H1 (cell line): ENCODE measurements around the gene DAND5. TPM values are rescaled to one million over a fixed set of nuclear protein-coding genes. Genes with fewer than 3 reads are reported as not detected.

Experiments
- CTCF ChIA-PET: fragments of 300-600 bp; sonication (Branson Sonifier 250); formaldehyde crosslinking; loops from one replicate; lab custom pipeline; 2021; ENCODE audit not compliant: partially characterized antibody; lab: Charles Lee
- POLR2A ChIA-PET: fragments of 300-600 bp; sonication (Branson Sonifier 250); formaldehyde crosslinking; loops from one replicate; lab custom pipeline; 2021; ENCODE audit warnings: inconsistent platforms; ENCODE audit not compliant: partially characterized antibody; lab: Charles Lee
- DNase-seq, 2 experiments: peaks; one replicate each; pipeline versions ENCODE4 v3.0.0 to v3.0.0-alpha.2; 2010 to 2022; ENCODE audit warnings: low spot score in 2 of 2, low read depth in 1 of 2, mixed read lengths in 1 of 2
- FAIRE-seq: peaks from 2 replicates; lab custom pipeline; 2011; peaks lifted over from hg19 to GRCh38; lab: Jason Lieb, UNC
- H2AFZ ChIP-seq: 2 replicates; pipeline ENCODE4 v1.8.1; 2012; ENCODE audit warnings: low read length, inconsistent platforms
- H2AK5ac ChIP-seq: 2 replicates; pipeline ENCODE4 v1.6.1; 2013; ENCODE audit warnings: low read depth, low read length
- H2BK120ac ChIP-seq: replicated peaks from 2 replicates; pipeline ENCODE3; 2013; ENCODE audit warnings: low read depth, low read length, inconsistent platforms
- H2BK12ac ChIP-seq: 2 replicates; pipeline ENCODE4 v1.6.1; 2013; ENCODE audit warnings: low read depth, low read length
- H2BK15ac ChIP-seq: 2 replicates; pipeline ENCODE4 v1.6.1; 2013; ENCODE audit warnings: low read length
- H2BK20ac ChIP-seq: 2 replicates; pipeline ENCODE4 v1.6.1; 2013; ENCODE audit warnings: low read length
- H2BK5ac ChIP-seq: 2 replicates; pipeline ENCODE4 v1.6.1; 2013; ENCODE audit warnings: low read depth, low read length
- H3K14ac ChIP-seq: 2 replicates; pipeline ENCODE4 v1.6.1; 2013; ENCODE audit warnings: inconsistent platforms; ENCODE audit not compliant: insufficient read length
- H3K18ac ChIP-seq: 2 replicates; pipeline ENCODE4 v1.6.1; 2013; ENCODE audit warnings: low read length; ENCODE audit errors: extremely low read depth
- H3K23ac ChIP-seq: 2 replicates; pipeline ENCODE4 v1.6.1; 2013; ENCODE audit warnings: inconsistent platforms; ENCODE audit not compliant: insufficient read length
- H3K23me2 ChIP-seq: 2 replicates; pipeline ENCODE4 v1.6.1; 2013; ENCODE audit warnings: low read depth, low read length
- H3K27ac ChIP-seq: 2 replicates; pipeline ENCODE4 v1.6.1; 2011; ENCODE audit warnings: low read depth, low read length, inconsistent platforms
- H3K27me3 ChIP-seq, 4 experiments: replicated peaks in 1 of 4; 1 replicate in 1 of 4; 2 replicates in 3 of 4; pipeline versions ENCODE4 v1.6.1 to v1.8.1; 2011 to 2013; ENCODE audit warnings: low read length in 3 of 4, mild to moderate bottlenecking in 3 of 4, inconsistent platforms in 2 of 4, mixed read lengths in 2 of 4, moderate library complexity in 1 of 4; ENCODE audit not compliant: control insufficient read depth in 3 of 4, insufficient read depth in 3 of 4; ENCODE audit errors: extremely low read depth in 1 of 4
- H3K36me3 ChIP-seq, 4 experiments: 2 replicates each; pipeline versions ENCODE4 v1.6.1 to v1.8.1; 2011 to 2013; ENCODE audit warnings: mild to moderate bottlenecking in 4 of 4, low read length in 3 of 4, moderate library complexity in 2 of 4, control low read depth in 1 of 4, inconsistent platforms in 1 of 4; ENCODE audit not compliant: insufficient read depth in 4 of 4, control insufficient read depth in 2 of 4
- H3K4ac ChIP-seq: replicated peaks from 2 replicates; pipeline ENCODE3; 2013; ENCODE audit warnings: low read length, low read depth, mixed read lengths, inconsistent platforms; ENCODE audit not compliant: insufficient read length
- H3K4me1 ChIP-seq, 4 experiments: replicated peaks in 1 of 4; 1 replicate in 1 of 4; 2 replicates in 3 of 4; pipeline versions ENCODE4 v1.6.1 to v1.8.1; 2011 to 2013; ENCODE audit warnings: low read length in 3 of 4, inconsistent platforms in 2 of 4, mixed read lengths in 1 of 4; ENCODE audit not compliant: insufficient read depth in 4 of 4, control insufficient read depth in 3 of 4
- H3K4me2 ChIP-seq, 2 experiments: 2 replicates each; pipeline versions ENCODE4 v1.6.1 to v1.8.1; 2011 to 2013; ENCODE audit warnings: low read depth in 2 of 2, low read length in 2 of 2, control low read depth in 1 of 2, inconsistent platforms in 1 of 2, mild to moderate bottlenecking in 1 of 2; ENCODE audit not compliant: insufficient read depth in 1 of 2
- H3K4me3 ChIP-seq, 4 experiments: fragments of 200-600, 300-600 bp in 1 of 4; sonication (generic), shearing (Covaris generic), sonication (Bioruptor Twin) in 1 of 4; 2 replicates each; pipeline versions ENCODE4 v1.5.1 to v1.8.1; 2011 to 2016; ENCODE audit warnings: low read length in 4 of 4, low read depth in 3 of 4, control low read depth in 2 of 4, inconsistent platforms in 2 of 4, mild to moderate bottlenecking in 2 of 4, mixed read lengths in 1 of 4, moderate library complexity in 1 of 4; ENCODE audit not compliant: insufficient read depth in 2 of 4; ENCODE audit errors: extremely low read depth in 1 of 4
- H3K56ac ChIP-seq: replicated peaks from 2 replicates; pipeline ENCODE3; 2013; ENCODE audit warnings: low read depth, mild to moderate bottlenecking, mixed read lengths, low read length, inconsistent platforms; ENCODE audit not compliant: insufficient read length
- H3K79me1 ChIP-seq: 2 replicates; pipeline ENCODE4 v1.6.1; 2013; ENCODE audit warnings: low read depth, low read length, control low read depth
- H3K79me2 ChIP-seq, 2 experiments: 2 replicates each; pipeline versions ENCODE4 v1.6.1 to v1.8.1; 2012 to 2013; ENCODE audit warnings: low read length in 2 of 2, mild to moderate bottlenecking in 2 of 2, inconsistent platforms in 1 of 2; ENCODE audit not compliant: insufficient read depth in 2 of 2, control insufficient read depth in 1 of 2
- H3K9ac ChIP-seq, 4 experiments: replicated peaks in 1 of 4; 1 replicate in 1 of 4; 2 replicates in 3 of 4; pipeline versions ENCODE4 v1.6.1 to v1.8.1; 2011 to 2013; ENCODE audit warnings: low read depth in 3 of 4, low read length in 3 of 4, control low read depth in 2 of 4, mild to moderate bottlenecking in 2 of 4, moderate library complexity in 2 of 4, inconsistent platforms in 1 of 4; ENCODE audit errors: extremely low read depth in 1 of 4
- H3K9me3 ChIP-seq, 2 experiments: 2 replicates each; pipeline versions ENCODE4 v1.6.1 to v1.8.1; 2012 to 2013; ENCODE audit warnings: mild to moderate bottlenecking in 2 of 2, moderate library complexity in 2 of 2, control low read depth in 1 of 2, inconsistent platforms in 1 of 2, low read depth in 1 of 2, low read length in 1 of 2, mixed read lengths in 1 of 2; ENCODE audit not compliant: insufficient read depth in 2 of 2
- H4K20me1 ChIP-seq, 2 experiments: replicated peaks in 1 of 2; 2 replicates each; pipeline versions ENCODE3 to v1.8.1; 2011 to 2013; ENCODE audit warnings: inconsistent platforms in 2 of 2, low read length in 2 of 2, mild to moderate bottlenecking in 1 of 2; ENCODE audit not compliant: insufficient read depth in 2 of 2, control insufficient read depth in 1 of 2
- H4K5ac ChIP-seq: 2 replicates; pipeline ENCODE4 v1.6.1; 2013; ENCODE audit warnings: low read length, low read depth, mixed read lengths, inconsistent platforms; ENCODE audit not compliant: insufficient read length
- H4K8ac ChIP-seq: 2 replicates; pipeline ENCODE4 v1.8.0; 2013; ENCODE audit warnings: mild to moderate bottlenecking, moderate library complexity, low read length, inconsistent platforms; ENCODE audit not compliant: insufficient read depth; ENCODE audit errors: extremely low read depth
- H4K91ac ChIP-seq: replicated peaks from 2 replicates; pipeline ENCODE3; 2013; ENCODE audit warnings: low read length, mixed read lengths, inconsistent platforms; ENCODE audit not compliant: insufficient read length
- RAD21 ChIP-seq, 2 experiments: IDR thresholded peaks in 1 of 2; conservative IDR thresholded peaks in 1 of 2; 2 replicates each; pipeline ENCODE4 v1.6.1; 2011; ENCODE audit warnings: low read depth in 2 of 2, low read length in 2 of 2, improper control_type of control experiment in 1 of 2, inconsistent platforms in 1 of 2, mild to moderate bottlenecking in 1 of 2, moderate library complexity in 1 of 2
- RBBP5 ChIP-seq: IDR thresholded peaks from 2 replicates; pipeline ENCODE4 v1.7.1; 2012; ENCODE audit warnings: low read depth, mild to moderate bottlenecking, inconsistent platforms, low read length, moderate library complexity, borderline replicate concordance
- SAP30 ChIP-seq: fragments of 300-600 bp; sonication (generic); IDR thresholded peaks from 2 replicates; pipeline ENCODE4 v1.7.1; 2012; ENCODE audit warnings: low read length, moderate library complexity, mild to moderate bottlenecking, inconsistent platforms; ENCODE audit not compliant: insufficient read depth, insufficient replicate concordance
- SIN3A ChIP-seq, 2 experiments: IDR thresholded peaks in 1 of 2; conservative IDR thresholded peaks in 1 of 2; 2 replicates each; pipeline ENCODE4 v1.6.1; 2011 to 2012; ENCODE audit warnings: low read length in 2 of 2, improper control_type of control experiment in 1 of 2, low read depth in 1 of 2, mild to moderate bottlenecking in 1 of 2
- SP1 ChIP-seq: IDR thresholded peaks from 2 replicates; pipeline ENCODE4 v1.6.1; 2011; ENCODE audit warnings: low read depth, low read length
- YY1 ChIP-seq: IDR thresholded peaks from 2 replicates; pipeline ENCODE4 v1.6.1; 2011; ENCODE audit warnings: low read depth, mild to moderate bottlenecking, low read length
- WGBS, 2 experiments: shearing (Covaris generic) in 1 of 2; methylation state at CpG; one replicate each; pipeline versions ENCODE4 v1.1.6 to v1.1.7; 2013 to 2015; ENCODE audit warnings: low lambda C conversion rate in 2 of 2, mixed read lengths in 2 of 2, inconsistent platforms in 1 of 2, low coverage in 1 of 2, missing lambda C conversion rate in 1 of 2; ENCODE audit not compliant: insufficient replicate concordance in 2 of 2, insufficient coverage in 1 of 2, insufficient read length in 1 of 2; ENCODE audit errors: extremely low coverage in 1 of 2, missing lambda C conversion rate in 1 of 2; 5-methylcytosine and 5-hydroxymethylcytosine counted together
- polyA plus RNA-seq, 7 experiments: library from polyadenylated mRNA; depleted of rRNA in 3 of 7; stranded (reverse) in 5 of 7; unstranded in 2 of 7; fragments of >200 nt in 5 of 7; fragments of 200-250 nt in 2 of 7; gene quantifications; 1 replicate in 5 of 7; 2 replicates in 1 of 7; 4 replicates in 1 of 7; pipeline versions ENCODE4 v1.2.1 to v1.2.3, GENCODE V29; 2011 to 2013; ENCODE audit warnings: missing spikeins in 2 of 7, mixed read lengths in 2 of 7
- total RNA-seq: library from RNA; stranded (reverse); fragmentation: NEBNext Ultra II Directional; extraction: Animal tissue kit (Norgen Biotek cat#: 25700); gene quantifications from 2 replicates; pipeline ENCODE4 v1.2.1, GENCODE V29; 2021
- TF ChIP-seq, protein P1 (sequence below): IDR thresholded peaks from 2 replicates; pipeline ENCODE4 v1.6.1; 2012; ENCODE audit warnings: inconsistent platforms

DAND5 gene
- total and polyA plus RNA-seq, 2 of the 8 experiments (the other 6 are each of a cell fraction or from before 2014, with no cell fraction given), result 0.14 to 0.17 TPM

- H2BK120ac ChIP-seq, result no peak overlapping the region
- peak overlapping the region; percentile 69 for H3K4ac ChIP-seq
- peak overlapping the region in 1 of 2 experiments; percentile 60; a peak in 3 of 4 replicates for H3K4me2 ChIP-seq
- no peaks in the 10 kb centered on the region for H3K79me1 ChIP-seq
- POLR2A ChIA-PET, result interaction anchor here (0.9 kb wide), 1 partner anchor 17 kb away, joined by 3 read pairs; no protein-coding TSS in a partner anchor
- no peak overlapping the region for H3K18ac ChIP-seq
- no peak overlapping the region; a peak in 1 of 7 replicates for H3K9ac ChIP-seq
- H3K36me3 ChIP-seq, result no peaks in the 10 kb centered on the region
- peak overlapping the region; percentile 97; the same call in 1 of the 2 replicates for H2BK15ac ChIP-seq
- no peak overlapping the region for H2AFZ ChIP-seq
- peaks cover 0 to 7% (median 3%) of the 10 kb centered on the region in 4 experiments; a peak in 4 of 7 replicates for H3K4me1 ChIP-seq
- H4K8ac ChIP-seq, result no peak overlapping the region
- no peak overlapping the region for H3K56ac ChIP-seq
- peak overlapping the region; percentile 48; the same call in 1 of the 2 replicates for H2BK20ac ChIP-seq
- H3K9me3 ChIP-seq, result no peaks in the 10 kb centered on the region
- H3K14ac ChIP-seq, result no peak overlapping the region
- no peaks in the 10 kb centered on the region for H3K79me2 ChIP-seq
- H4K91ac ChIP-seq, result no peak overlapping the region
- WGBS, 2 experiments, result 40 to 100% methylated on average over 2 to 11 of the region's 51 CpGs
- peaks cover 0 to 18% of the 10 kb centered on the region in 2 experiments for H4K20me1 ChIP-seq
- H2BK5ac ChIP-seq, result no peak overlapping the region
- no peak overlapping the region for H3K27ac ChIP-seq
- no peak overlapping the region for H4K5ac ChIP-seq
- peaks cover 2 to 41% (median 32%) of the 10 kb centered on the region in 4 experiments for H3K27me3 ChIP-seq
- CTCF ChIA-PET, result interaction anchor here (0.6 to 16.3 kb wide), 17 partner anchors 15 to 702 kb away, joined by 3 to 431 read pairs (median 6); partner anchors contain the start of gene DAND5
- H2AK5ac ChIP-seq, result peak overlapping the region; percentile 70; the same call in 1 of the 2 replicates
- H3K23me2 ChIP-seq, result peaks cover 13% of the 10 kb centered on the region
- peak overlapping the region; percentile 6; the same call in 1 of the 2 replicates for H2BK12ac ChIP-seq
- peak overlapping the region in 2 of 4 experiments; percentile 11 to 63; a peak in 3 of 8 replicates for H3K4me3 ChIP-seq
- peak in 1 of 2 experiments; percentile 97 for DNase-seq
- no peak for FAIRE-seq
- H3K23ac ChIP-seq, result no peak overlapping the region
- 0 out of 2 replicates have a peak, but pooled peaks have one; percentile 37 for TF ChIP-seq YY1
- no peak for TF ChIP-seq RBBP5
- peak in 1 of 2 experiments; percentile 67; a peak in 2 of 4 replicates for TF ChIP-seq SIN3A (conservative IDR thresholded peaks at IDR 0.05 in 1 of 2, IDR thresholded peaks at IDR 0.05 in 1 of 2; ENCODE audit: low read depth in 1 of 2, low read length in 2 of 2)
- peak; percentile 64 to 73 for TF ChIP-seq RAD21 (IDR thresholded peaks at IDR 0.05 in 1 of 2, conservative IDR thresholded peaks at IDR 0.05 in 1 of 2; ENCODE audit: low read depth in 2 of 2, low read length in 2 of 2)
- no peak for TF ChIP-seq SAP30
- TF ChIP-seq, protein P1, sequence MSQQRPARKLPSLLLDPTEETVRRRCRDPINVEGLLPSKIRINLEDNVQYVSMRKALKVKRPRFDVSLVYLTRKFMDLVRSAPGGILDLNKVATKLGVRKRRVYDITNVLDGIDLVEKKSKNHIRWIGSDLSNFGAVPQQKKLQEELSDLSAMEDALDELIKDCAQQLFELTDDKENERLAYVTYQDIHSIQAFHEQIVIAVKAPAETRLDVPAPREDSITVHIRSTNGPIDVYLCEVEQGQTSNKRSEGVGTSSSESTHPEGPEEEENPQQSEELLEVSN, result peak; percentile 13; the same call in 1 of the 2 replicates
- TF ChIP-seq SP1, result no peak
These were observed 14.3 kb downstream of the DAND5 start for GRCh38 chr19:12983542-12984142.
